K562 (cell line): Measurements from ENCODE around the gene SERINC3. TPM values are rescaled to one million over a fixed set of nuclear protein-coding genes. Genes with fewer than 3 reads are reported as not detected.

Experiments used
- ARID2 ChIP-seq: fragments of 450-650 bp; IDR thresholded peaks from 2 replicates; pipeline ENCODE4 v1.6.1; 2017; ENCODE audit warnings: antibody characterized with exemption, mild to moderate bottlenecking
- ATF2 ChIP-seq: sonication (generic); formaldehyde crosslinking; IDR thresholded peaks from 2 replicates; pipeline ENCODE4 v1.8.1; 2022; ENCODE audit warnings: missing genetic modification reagents
- CTCFL ChIP-seq: IDR thresholded peaks from 2 replicates; pipeline ENCODE4 v1.6.1; 2011; ENCODE audit warnings: borderline replicate concordance, low read depth, mild to moderate bottlenecking, moderate library complexity, low read length; ENCODE audit not compliant: insufficient read depth, poor library complexity, severe bottlenecking
- DPF2 ChIP-seq: fragments of 450-650 bp; IDR thresholded peaks from 2 replicates; pipeline ENCODE4 v1.6.1; 2016
- ETS2 ChIP-seq: IDR thresholded peaks from 2 replicates; pipeline ENCODE4 v1.6.1; 2016; ENCODE audit warnings: borderline replicate concordance, missing genetic modification characterization, mild to moderate bottlenecking, moderate library complexity, missing compliant biosample characterization; ENCODE audit not compliant: poor library complexity, severe bottlenecking
- SRSF1 ChIP-seq: fragments of 200-400 bp; formaldehyde crosslinking; IDR thresholded peaks from 2 replicates; pipeline ENCODE4 v1.6.1; 2017; ENCODE audit warnings: mild to moderate bottlenecking, low read depth, low read length, moderate library complexity
- U2AF2 ChIP-seq: fragments of 200-400 bp; formaldehyde crosslinking; optimal IDR thresholded peaks from 2 replicates; pipeline ENCODE3; 2017; ENCODE audit warnings: low read depth, mild to moderate bottlenecking, low read length
- polyA plus RNA-seq, 8 experiments: library from polyadenylated mRNA; depleted of rRNA in 4 of 8; stranded (reverse) in 5 of 8; unstranded in 3 of 8; fragments of >200 nt; fragmentation: Nextera tagmentation in 2 of 8; fragmentation: Illumina TruSeq in 1 of 8; extraction: Ambion mirVana in 2 of 8; extraction: Trizol in 1 of 8; gene quantifications; 2 replicates each; pipeline versions ENCODE4 v1.2.1 to v1.2.3, GENCODE V29; 2011 to 2014; ENCODE audit warnings: inconsistent platforms in 1 of 8, missing spikeins in 1 of 8
- total RNA-seq, 7 experiments: library from RNA; depleted of rRNA in 6 of 7; stranded (reverse); fragments of >200 nt in 6 of 7; fragmentation: Illumina TruSeq in 2 of 7; extraction: Trizol in 2 of 7; gene quantifications; 2 replicates each; pipeline versions ENCODE4 v1.2.1 to v1.2.3, GENCODE V29; 2011 to 2021; ENCODE audit warnings: low replicate concordance in 1 of 7

SERINC3 gene
- total and polyA plus RNA-seq, 9 of the 15 experiments (the other 6 are each of a cell fraction or from before 2014, with no cell fraction given), result 24.7 to 107 (median 48.8) TPM

- TF ChIP-seq CTCFL (no peak), ETS2 (tag) (no peak), ATF2 (no peak), ARID2 (no peak), U2AF2 (no peak), DPF2 (no peak), SRSF1 (no peak)
Measured at GRCh38 chr20:44454306-44454963, 67.4 kb downstream of the SERINC3 start (continued).
